Vagina (tissue), 2 donors: ENCODE measurements around the gene GNAO1.

Experiments
- POLR2A ChIP-seq, 2 donors: fragments of 450-650 bp; IDR thresholded peaks; one replicate each; pipeline ENCODE4 v1.6.1; 2017; ENCODE audit warnings: antibody characterized with exemption in 2 of 2, mild to moderate bottlenecking in 2 of 2, moderate library complexity in 2 of 2
- POLR2AphosphoS5 ChIP-seq, 2 donors: sonication (generic); formaldehyde crosslinking; IDR thresholded peaks; one replicate each; pipeline ENCODE4 v1.9.0; 2017; ENCODE audit warnings: antibody characterized with exemption in 2 of 2, mild to moderate bottlenecking in 2 of 2, low read depth in 1 of 2; ENCODE audit not compliant: insufficient read depth in 1 of 2
- TF ChIP-seq, protein P1 (sequence below), 3 experiments: fragments of 450-650 bp in 2 of 3; fragments of 200-600 bp in 1 of 3; sonication (generic) in 1 of 3; IDR thresholded peaks; one replicate each; pipeline ENCODE4 v1.5.1; 2017 to 2019; ENCODE audit warnings: antibody characterized with exemption in 3 of 3, mild to moderate bottlenecking in 2 of 3, moderate library complexity in 2 of 3

DNA sequence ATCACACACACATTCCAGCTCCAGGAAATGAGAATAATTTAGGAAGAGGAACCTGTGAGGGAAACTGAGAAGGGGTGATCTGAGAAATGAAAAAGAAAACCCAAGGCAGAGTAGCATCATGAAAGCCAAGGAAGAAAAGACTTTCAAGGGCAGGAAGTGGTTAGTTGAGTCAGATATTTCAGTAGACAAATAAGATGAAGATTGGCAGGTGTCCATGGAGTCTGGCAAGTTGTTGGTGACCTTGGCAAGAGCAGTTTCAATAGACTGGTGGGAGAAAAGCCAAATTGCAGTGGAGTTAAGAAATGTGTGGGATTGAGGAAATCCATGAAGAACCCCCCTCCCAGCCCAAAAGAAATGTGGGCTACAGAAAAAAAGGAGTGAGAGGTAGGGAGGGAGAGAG lies 10.7 kb downstream of the GNAO1 start:
- TF ChIP-seq, protein P1, sequence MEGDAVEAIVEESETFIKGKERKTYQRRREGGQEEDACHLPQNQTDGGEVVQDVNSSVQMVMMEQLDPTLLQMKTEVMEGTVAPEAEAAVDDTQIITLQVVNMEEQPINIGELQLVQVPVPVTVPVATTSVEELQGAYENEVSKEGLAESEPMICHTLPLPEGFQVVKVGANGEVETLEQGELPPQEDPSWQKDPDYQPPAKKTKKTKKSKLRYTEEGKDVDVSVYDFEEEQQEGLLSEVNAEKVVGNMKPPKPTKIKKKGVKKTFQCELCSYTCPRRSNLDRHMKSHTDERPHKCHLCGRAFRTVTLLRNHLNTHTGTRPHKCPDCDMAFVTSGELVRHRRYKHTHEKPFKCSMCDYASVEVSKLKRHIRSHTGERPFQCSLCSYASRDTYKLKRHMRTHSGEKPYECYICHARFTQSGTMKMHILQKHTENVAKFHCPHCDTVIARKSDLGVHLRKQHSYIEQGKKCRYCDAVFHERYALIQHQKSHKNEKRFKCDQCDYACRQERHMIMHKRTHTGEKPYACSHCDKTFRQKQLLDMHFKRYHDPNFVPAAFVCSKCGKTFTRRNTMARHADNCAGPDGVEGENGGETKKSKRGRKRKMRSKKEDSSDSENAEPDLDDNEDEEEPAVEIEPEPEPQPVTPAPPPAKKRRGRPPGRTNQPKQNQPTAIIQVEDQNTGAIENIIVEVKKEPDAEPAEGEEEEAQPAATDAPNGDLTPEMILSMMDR (IDR thresholded peaks at IDR 0.05): no peak
- TF ChIP-seq POLR2A (IDR thresholded peaks at IDR 0.05) (no peak), POLR2AphosphoS5 (IDR thresholded peaks at IDR 0.05; ENCODE audit: insufficient read depth in 1 of 2, low read depth in 1 of 2) (no peak)
